Endothelial cell of umbilical vein (primary cell): ENCODE results near the gene PAOX. TPM values are rescaled to one million over a fixed set of nuclear protein-coding genes. Genes with fewer than 3 reads are reported as not detected.

Source experiments
- BruUV-seq: library from RNA; stranded (reverse); fragments of 400-500 nt; replicated peaks from 2 replicates; lab custom pipeline; 2021; lab: Mats Ljungman, UMichigan
- CTCF ChIA-PET: fragments of 300-600, 350-600 bp; sonication (Branson Sonifier 250); formaldehyde crosslinking; loops from one replicate; lab custom pipeline; 2021; ENCODE audit warnings: antibody characterized with exemption, inconsistent platforms; lab: Charles Lee
- POLR2A ChIA-PET: fragments of 300-600, 350-600 bp; sonication (Branson Sonifier 250); formaldehyde crosslinking; loops from one replicate; lab custom pipeline; 2021; ENCODE audit warnings: antibody characterized with exemption, inconsistent platforms; lab: Charles Lee
- DNase-seq: peaks from one replicate; pipeline ENCODE4 v3.0.0-alpha.2; 2011; ENCODE audit warnings: low read depth, low spot score
- FAIRE-seq: peaks from 2 replicates; lab custom pipeline; 2011; peaks lifted over from hg19 to GRCh38; lab: Jason Lieb, UNC
- H2AFZ ChIP-seq: 2 replicates; pipeline ENCODE4 v1.6.0; 2012; ENCODE audit warnings: low read depth, low read length, control low read depth, inconsistent platforms
- H3K27ac ChIP-seq: 2 replicates; pipeline ENCODE4 v1.5.1; 2011; ENCODE audit warnings: low read depth, mild to moderate bottlenecking, control low read depth, low read length, moderate library complexity; ENCODE audit not compliant: insufficient read depth
- H3K27me3 ChIP-seq, 2 experiments: 2 replicates each; pipeline versions ENCODE4 v1.6.0 to v1.6.1; 2011; ENCODE audit warnings: low read length in 2 of 2, mixed read lengths in 1 of 2; ENCODE audit not compliant: control insufficient read depth in 2 of 2, insufficient read depth in 2 of 2
- H3K36me3 ChIP-seq, 2 experiments: 2 replicates in 1 of 2; 3 replicates in 1 of 2; pipeline ENCODE4 v1.5.1; 2011; ENCODE audit warnings: low read length in 2 of 2, mild to moderate bottlenecking in 1 of 2, moderate library complexity in 1 of 2; ENCODE audit not compliant: control insufficient read depth in 2 of 2, insufficient read depth in 2 of 2; ENCODE audit errors: extremely low read depth in 1 of 2
- H3K4me1 ChIP-seq: 3 replicates; pipeline ENCODE4 v1.5.1; 2011; ENCODE audit warnings: mild to moderate bottlenecking, low read length; ENCODE audit not compliant: control insufficient read depth, insufficient read depth; ENCODE audit errors: extremely low read depth
- H3K4me2 ChIP-seq: 2 replicates; pipeline ENCODE4 v1.6.1; 2011; ENCODE audit warnings: low read length, control low read depth, mixed read lengths; ENCODE audit not compliant: insufficient read depth
- H3K4me3 ChIP-seq, 3 experiments: fragments of 200-600 bp in 1 of 3; sonication (generic), shearing (Covaris generic) in 1 of 3; replicated peaks in 1 of 3; 2 replicates each; pipeline ENCODE4 v1.5.1; 2011 to 2016; ENCODE audit warnings: control low read depth in 3 of 3, low read length in 3 of 3, mild to moderate bottlenecking in 2 of 3, inconsistent platforms in 1 of 3, low read depth in 1 of 3, moderate library complexity in 1 of 3; ENCODE audit not compliant: insufficient read depth in 1 of 3
- H3K79me2 ChIP-seq: 2 replicates; pipeline ENCODE4 v1.6.0; 2012; ENCODE audit warnings: low read length, inconsistent platforms; ENCODE audit not compliant: control insufficient read depth, insufficient read depth
- H3K9ac ChIP-seq: replicated peaks from 2 replicates; pipeline ENCODE3; 2011; ENCODE audit warnings: low read length, control low read depth; ENCODE audit not compliant: insufficient read depth; ENCODE audit errors: extremely low read depth
- H3K9me1 ChIP-seq: replicated peaks from 3 replicates; pipeline ENCODE4 v1.6.0; 2011; ENCODE audit warnings: mild to moderate bottlenecking, low read length; ENCODE audit not compliant: control insufficient read depth, insufficient read depth; ENCODE audit errors: extremely low read depth
- H3K9me3 ChIP-seq: replicated peaks from 2 replicates; pipeline ENCODE4 v1.5.1; 2012; ENCODE audit warnings: low read length, inconsistent platforms; ENCODE audit not compliant: control insufficient read depth, insufficient read depth
- H4K20me1 ChIP-seq: replicated peaks from 2 replicates; pipeline ENCODE3; 2011; ENCODE audit warnings: mild to moderate bottlenecking, low read length; ENCODE audit not compliant: control insufficient read depth, insufficient read depth; ENCODE audit errors: extremely low read depth
- EZH2 ChIP-seq: IDR thresholded peaks from 2 replicates; pipeline ENCODE4 v1.6.1; 2012; ENCODE audit warnings: borderline replicate concordance, low read depth, mild to moderate bottlenecking, moderate library complexity, low read length, inconsistent platforms; ENCODE audit not compliant: severe bottlenecking
- FOS ChIP-seq: IDR thresholded peaks from 2 replicates; pipeline ENCODE4 v1.6.1; 2011; ENCODE audit warnings: mild to moderate bottlenecking, low read length, moderate library complexity, borderline replicate concordance; ENCODE audit not compliant: insufficient read depth
- GATA2 ChIP-seq: IDR thresholded peaks from 2 replicates; pipeline ENCODE4 v1.7.0; 2011; ENCODE audit warnings: low read depth, mild to moderate bottlenecking, moderate library complexity, mixed read lengths, low read length; ENCODE audit not compliant: insufficient read length, insufficient read depth
- JUN ChIP-seq: IDR thresholded peaks from 2 replicates; pipeline ENCODE4 v1.6.1; 2011; ENCODE audit warnings: borderline replicate concordance, low read depth; ENCODE audit not compliant: insufficient read length, insufficient read depth
- MYC ChIP-seq: IDR thresholded peaks from one replicate; pipeline ENCODE4 v1.6.1; 2011; ENCODE audit warnings: mild to moderate bottlenecking, low read depth, low read length
- POLR2A ChIP-seq: IDR thresholded peaks from 2 replicates; pipeline ENCODE4 v1.6.1; 2012; ENCODE audit warnings: low read depth, mild to moderate bottlenecking, control low read depth, low read length
- POLR2AphosphoS5 ChIP-seq: IDR thresholded peaks from 2 replicates; pipeline ENCODE4 v1.6.1; 2012; ENCODE audit warnings: low read depth, mild to moderate bottlenecking, control low read depth, low read length, moderate library complexity; ENCODE audit not compliant: insufficient read depth
- dilution Hi-C: fragments of 300-500 bp; cut with MboI; formaldehyde crosslinking; loops from one replicate; pipeline ENCODE4 v1.15.0; 2019; ENCODE audit warnings: low sequenced_read_pairs; ENCODE audit not compliant: extremely low pct_ligation_motif_present
- intact Hi-C: fragments of 100-400 bp; cut with micrococcal nuclease; formaldehyde crosslinking; loops from one replicate; pipeline ENCODE4 v1.10.0; 2022
- polyA plus RNA-seq, 4 experiments: library from polyadenylated mRNA; depleted of rRNA in 3 of 4; stranded (reverse) in 3 of 4; unstranded in 1 of 4; fragments of >200 nt; gene quantifications; 2 replicates each; pipeline versions ENCODE4 v1.2.1 to v1.2.3, GENCODE V29; 2011 to 2012; ENCODE audit warnings: missing spikeins in 1 of 4
- total RNA-seq: library from RNA; stranded (reverse); gene quantifications from 2 replicates; pipeline ENCODE4 v1.2.3, GENCODE V29; 2021
- TF ChIP-seq, protein P1 (sequence below), 2 donors: IDR thresholded peaks; 1 replicate in 1 of 2; 2 replicates in 1 of 2; pipeline ENCODE4 v1.5.1; 2011; ENCODE audit warnings: low read length in 2 of 2, mild to moderate bottlenecking in 2 of 2, moderate library complexity in 2 of 2, control low read depth in 1 of 2, inconsistent platforms in 1 of 2, low read depth in 1 of 2; ENCODE audit not compliant: insufficient read depth in 1 of 2; ENCODE audit errors: extremely low read depth in 1 of 2
- TF ChIP-seq, protein P2 (sequence below): IDR thresholded peaks from 2 replicates; pipeline ENCODE4 v1.6.1; 2011; ENCODE audit not compliant: insufficient read depth, insufficient read length

PAOX gene
- total and polyA plus RNA-seq, 2 donors (not counting 3 experiments of a cell fraction or from before 2014, with no cell fraction given): 2.6 to 3.8 TPM

DNA sequence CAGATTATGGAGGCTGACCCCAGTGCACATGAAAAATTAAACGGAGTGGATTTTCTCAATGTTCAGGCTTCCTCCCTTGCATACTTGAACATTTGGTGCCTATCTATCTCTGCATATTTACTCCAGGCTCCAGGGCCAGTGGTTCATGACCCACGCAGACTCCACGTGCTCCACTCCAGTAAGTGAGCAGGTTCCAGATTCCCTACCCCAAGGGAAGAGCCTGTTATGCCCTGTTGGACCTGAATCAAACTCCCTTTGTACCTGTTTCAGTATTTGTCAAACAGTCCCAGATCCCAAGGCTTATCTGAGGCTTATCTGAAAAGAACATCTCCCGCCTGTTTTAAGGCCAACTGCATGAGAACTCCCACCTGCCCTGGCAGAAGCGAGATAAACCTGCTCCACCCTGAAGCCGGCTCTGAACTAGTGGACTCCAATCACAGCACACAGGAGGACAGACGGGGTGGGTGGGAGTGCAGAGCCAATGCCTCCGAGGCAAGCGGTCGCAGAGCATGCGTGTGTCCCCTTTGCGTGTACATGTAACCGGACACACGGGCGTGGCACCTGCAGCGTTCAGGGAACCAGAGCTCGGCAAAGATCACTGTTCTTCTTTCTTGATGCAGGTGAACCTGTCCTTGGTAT is 19.0 kb upstream of the PAOX start:
- Histone ChIP-seq H2AFZ (no peak overlapping the region), H3K4me2 (no peak overlapping the region), H3K27ac (no peak overlapping the region), H3K9ac (no peak overlapping the region), H3K79me2 (no peaks in the 10 kb centered on the region), H3K4me1 (peaks cover 3% of the 10 kb centered on the region), H3K27me3 (no peaks in the 10 kb centered on the region), H4K20me1 (no peaks in the 10 kb centered on the region), H3K9me3 (no peaks in the 10 kb centered on the region), H3K4me3 (no peak overlapping the region), H3K36me3 (peaks cover 0 to 12% of the 10 kb centered on the region in 2 experiments), H3K9me1 (no peaks in the 10 kb centered on the region)
- ChIA-PET CTCF (no interaction called here), POLR2A (interaction anchor here (0.6 kb wide), 1 partner anchor 13 kb away, joined by 4 read pairs; the partner anchor contains the start of gene PRAP1)
- dilution Hi-C loops (no loop called here), intact Hi-C loops (no loop called here)
- no TSS peak for BruUV-seq
- no peak for FAIRE-seq
- no peak for TF ChIP-seq MYC
- TF ChIP-seq GATA2: no peak
- TF ChIP-seq, protein P1, sequence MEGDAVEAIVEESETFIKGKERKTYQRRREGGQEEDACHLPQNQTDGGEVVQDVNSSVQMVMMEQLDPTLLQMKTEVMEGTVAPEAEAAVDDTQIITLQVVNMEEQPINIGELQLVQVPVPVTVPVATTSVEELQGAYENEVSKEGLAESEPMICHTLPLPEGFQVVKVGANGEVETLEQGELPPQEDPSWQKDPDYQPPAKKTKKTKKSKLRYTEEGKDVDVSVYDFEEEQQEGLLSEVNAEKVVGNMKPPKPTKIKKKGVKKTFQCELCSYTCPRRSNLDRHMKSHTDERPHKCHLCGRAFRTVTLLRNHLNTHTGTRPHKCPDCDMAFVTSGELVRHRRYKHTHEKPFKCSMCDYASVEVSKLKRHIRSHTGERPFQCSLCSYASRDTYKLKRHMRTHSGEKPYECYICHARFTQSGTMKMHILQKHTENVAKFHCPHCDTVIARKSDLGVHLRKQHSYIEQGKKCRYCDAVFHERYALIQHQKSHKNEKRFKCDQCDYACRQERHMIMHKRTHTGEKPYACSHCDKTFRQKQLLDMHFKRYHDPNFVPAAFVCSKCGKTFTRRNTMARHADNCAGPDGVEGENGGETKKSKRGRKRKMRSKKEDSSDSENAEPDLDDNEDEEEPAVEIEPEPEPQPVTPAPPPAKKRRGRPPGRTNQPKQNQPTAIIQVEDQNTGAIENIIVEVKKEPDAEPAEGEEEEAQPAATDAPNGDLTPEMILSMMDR (IDR thresholded peaks at IDR 0.05; ENCODE audit: extremely low read depth in 1 of 2, insufficient read depth in 1 of 2, low read depth in 1 of 2, low read length in 2 of 2): no peak
- TF ChIP-seq JUN: no peak
- no peak for TF ChIP-seq FOS
- TF ChIP-seq, protein P2, sequence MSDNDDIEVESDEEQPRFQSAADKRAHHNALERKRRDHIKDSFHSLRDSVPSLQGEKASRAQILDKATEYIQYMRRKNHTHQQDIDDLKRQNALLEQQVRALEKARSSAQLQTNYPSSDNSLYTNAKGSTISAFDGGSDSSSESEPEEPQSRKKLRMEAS: no peak
- no peak for TF ChIP-seq POLR2A
- no peak for TF ChIP-seq POLR2AphosphoS5
- TF ChIP-seq EZH2: no peak
- DNase-seq: no peak
